NCI-H748 (cell line): ENCODE data around the gene PTPN9.
A peak's percentile ranks its signal among the peaks of the same experiment; 100 is the strongest.
"Not testable (repeated sequence)": the region's sequence is repeated elsewhere in the genome, so short reads cannot be mapped to it uniquely, and the experiment has no call there.

Source experiments
- DNase-seq: peaks from one replicate; lab custom pipeline; 2025; ENCODE audit not compliant: unreplicated experiment; lab: John Stamatoyannopoulos, UW

PTPN9 gene

DNA sequence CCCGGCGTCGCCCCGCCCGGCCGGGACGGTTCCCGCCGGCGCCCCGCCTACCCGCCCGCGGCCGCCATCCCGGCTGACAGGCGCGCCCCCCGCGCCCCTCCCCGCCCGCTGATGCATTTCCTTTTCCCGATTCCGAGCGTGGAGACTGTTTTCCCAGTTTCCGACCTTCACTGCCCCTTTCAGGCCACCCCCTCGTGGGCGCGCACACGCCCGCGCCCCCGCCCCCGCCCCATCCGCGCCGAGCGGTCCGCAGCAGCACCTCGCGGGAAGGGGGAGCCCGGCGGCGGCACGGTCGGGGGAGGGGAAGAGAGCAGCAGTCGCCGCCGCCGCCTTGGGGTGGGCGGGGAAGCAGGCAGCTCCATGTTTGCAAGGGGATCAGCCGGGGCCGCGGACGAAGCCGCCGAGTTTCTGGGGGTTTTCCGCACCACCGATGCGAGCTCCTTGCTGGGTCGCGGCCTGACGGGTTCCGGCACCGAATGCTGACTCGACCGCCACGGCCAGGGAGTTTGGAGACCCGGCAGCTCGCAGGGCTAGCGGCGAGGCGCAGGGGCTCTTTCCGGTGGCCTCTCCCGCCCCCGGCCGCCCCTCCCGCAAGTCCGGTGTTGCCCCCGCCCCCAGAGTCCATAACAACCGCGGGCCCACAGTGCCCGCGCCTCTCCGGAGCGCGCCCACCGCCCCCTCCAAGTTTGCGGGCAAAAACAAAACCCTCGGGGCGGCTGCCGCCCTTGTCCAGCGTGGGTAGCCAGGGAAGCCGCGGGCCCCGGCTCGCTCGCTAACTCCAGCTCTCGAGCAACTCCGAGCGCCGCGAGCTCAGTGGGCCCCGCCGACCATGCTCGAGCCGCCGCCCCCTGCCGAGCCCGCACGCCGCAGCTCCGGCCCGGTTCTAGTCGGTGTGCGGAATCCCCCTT, 124.4 kb downstream of the PTPN9 start:
- peak; percentile 55 for DNase-seq

DNA sequence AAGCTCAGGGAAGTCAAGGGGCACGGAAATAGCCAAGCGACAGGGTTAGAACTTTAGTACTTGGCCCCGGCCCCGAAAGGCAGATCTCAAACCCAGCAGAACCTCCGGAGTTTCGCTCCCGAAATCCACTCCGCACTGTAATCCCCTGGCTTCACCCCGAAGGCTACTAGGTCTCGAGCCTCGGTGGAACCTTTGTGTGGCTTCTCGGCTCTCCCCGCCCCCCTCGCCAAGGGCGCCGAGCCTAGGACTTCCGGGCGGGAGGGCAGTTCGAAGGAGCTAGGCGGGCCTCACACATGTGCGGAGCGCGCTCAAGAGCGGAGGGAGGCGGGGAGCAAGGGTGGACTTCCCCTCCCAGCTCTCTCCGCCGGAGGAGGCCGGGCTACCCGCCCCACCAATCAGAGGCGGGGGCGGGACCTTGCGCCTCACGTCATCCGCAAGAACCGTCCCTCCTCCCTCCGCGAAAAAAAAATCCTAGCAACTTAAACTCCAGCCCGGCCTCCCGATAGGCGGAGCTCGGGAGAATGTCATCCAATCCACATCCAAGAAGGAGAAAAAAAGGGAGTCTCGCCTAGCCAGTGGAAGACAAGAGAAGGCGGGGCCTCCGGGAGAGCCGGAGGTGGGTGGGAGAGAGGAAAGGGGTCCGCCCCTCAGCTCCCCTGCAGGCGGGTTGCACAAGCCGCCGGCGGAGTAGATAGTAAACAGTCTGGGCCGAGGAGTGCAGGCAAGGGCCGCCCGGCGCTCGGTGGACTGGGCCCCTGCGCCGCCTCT, 125.2 kb downstream of the PTPN9 start:
- DNase-seq: peak; percentile 99

GRCh38 chr15:75452865-75453702, 126.0 kb downstream of the PTPN9 start:
- peak; percentile 78 for DNase-seq

- DNase-seq: peak; percentile 81
Measured at GRCh38 chr15:75452364-75452864, 126.7 kb downstream of the PTPN9 start.

- peak; percentile 99 for DNase-seq
Measured at GRCh38 chr15:75451674-75452363, 127.3 kb downstream of the PTPN9 start, which contains the start of gene SIN3A. Gene SIN3A, minus strand, starts transcription at chr15:75451690. Its CDS starts 21,315 bp downstream, at chr15:75430375.

- no peak for DNase-seq
Measured at GRCh38 chr15:75451202-75451673, 127.9 kb downstream of the PTPN9 start.

GRCh38 chr15:75450307-75451201, 128.6 kb downstream of the PTPN9 start:
- peak; percentile 94 for DNase-seq

DNA sequence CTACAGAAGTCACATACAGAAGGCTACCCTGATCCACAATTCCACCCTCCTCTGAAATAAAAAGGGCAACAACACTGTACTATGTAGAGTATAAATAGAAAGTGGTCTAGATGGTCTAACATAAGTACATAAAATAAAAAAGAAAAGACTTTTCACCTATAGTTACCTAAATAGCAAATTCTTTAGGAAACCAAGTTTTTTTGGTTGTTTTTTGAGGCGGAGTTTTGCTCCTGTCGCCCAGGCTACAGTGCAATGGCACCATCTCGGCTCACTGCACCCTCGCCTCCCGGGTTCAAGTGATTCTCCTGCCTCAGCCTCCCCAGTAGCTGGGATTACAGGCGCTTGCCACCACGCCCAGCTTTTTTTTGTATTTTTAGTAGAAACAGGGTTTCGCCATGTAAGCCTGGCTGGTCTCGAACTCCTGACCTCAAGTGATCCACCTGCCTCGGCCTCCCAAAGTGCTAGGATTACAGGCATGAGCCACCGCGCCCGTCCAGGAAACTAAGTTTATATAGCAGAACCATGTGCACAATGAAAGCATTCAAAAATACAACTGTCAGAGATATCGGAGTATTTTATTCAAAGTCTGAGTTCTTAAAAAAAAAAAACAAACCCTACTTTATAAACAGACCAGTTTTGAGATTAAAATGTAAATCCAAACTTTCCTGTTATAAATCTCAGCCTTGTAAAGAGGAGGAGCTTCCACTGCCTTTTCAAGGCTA, 129.4 kb downstream of the PTPN9 start:
- DNase-seq: no peak

GRCh38 chr15:75448171-75448570, 130.9 kb downstream of the PTPN9 start:
- not testable (repeated sequence) for DNase-seq

- no peak for DNase-seq
Measured at GRCh38 chr15:75446151-75446550, 133.0 kb downstream of the PTPN9 start.

DNA sequence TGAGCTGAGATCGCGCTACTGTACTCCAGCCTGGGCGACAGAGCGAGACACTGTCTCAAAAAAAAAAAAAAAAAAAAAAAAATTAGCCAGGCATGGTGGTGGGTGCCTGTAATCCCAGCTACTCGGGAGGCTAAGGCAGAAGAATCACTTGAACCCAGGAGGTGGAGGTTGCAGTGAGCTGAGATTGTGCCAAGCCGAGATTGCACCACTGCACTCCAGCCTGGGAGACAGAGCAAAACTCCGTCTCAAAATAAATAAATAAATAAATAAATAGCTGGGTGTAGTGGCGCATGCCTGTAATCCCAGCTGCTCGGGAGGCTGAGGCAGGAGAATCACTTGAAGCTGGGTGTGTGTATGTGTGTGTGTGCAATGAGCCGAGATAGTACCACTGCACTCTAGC, 133.8 kb downstream of the PTPN9 start:
- DNase-seq: not testable (repeated sequence)

DNA sequence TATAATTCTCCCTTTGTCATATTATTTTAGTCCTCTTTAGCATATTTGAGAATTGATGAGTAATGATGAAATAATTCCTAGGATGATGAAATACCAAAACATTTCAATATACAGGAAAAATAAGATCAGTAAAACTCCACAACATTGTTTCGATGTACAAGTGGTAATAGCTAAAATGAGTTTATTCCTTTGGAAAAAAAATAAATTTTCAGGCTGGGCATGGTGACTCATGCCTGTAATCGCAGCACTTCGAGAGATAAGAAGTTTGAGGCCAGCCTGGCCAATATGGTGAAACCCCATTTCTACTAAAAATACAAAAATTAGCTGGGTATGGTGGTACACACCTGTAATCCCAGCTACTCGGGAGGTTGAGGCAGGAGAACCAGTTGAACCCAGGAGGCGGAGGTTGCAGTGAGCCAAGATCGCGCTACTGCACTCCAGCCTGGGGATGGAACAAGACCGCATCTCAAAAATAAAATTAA, 135.1 kb downstream of the PTPN9 start:
- not testable (repeated sequence) for DNase-seq

DNA sequence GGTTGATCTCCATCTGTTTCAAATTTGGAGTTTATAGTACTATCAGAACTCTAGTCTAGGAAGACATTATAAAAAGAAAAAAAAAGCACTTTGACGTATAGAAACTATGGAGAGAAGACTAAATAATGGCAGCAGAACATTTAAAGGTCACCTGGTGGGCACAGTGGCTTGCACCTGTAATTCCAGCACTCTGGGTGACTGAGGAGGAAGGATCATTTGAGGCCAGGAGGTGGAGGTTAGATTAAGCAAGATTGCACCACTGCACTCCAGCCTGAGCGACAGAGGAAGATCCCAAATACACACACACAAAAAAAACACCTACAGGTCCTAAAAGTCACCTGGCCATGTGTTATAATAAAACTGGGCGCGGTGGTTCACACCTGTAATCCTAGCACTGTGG, 141.4 kb downstream of the PTPN9 start:
- no peak for DNase-seq

DNA sequence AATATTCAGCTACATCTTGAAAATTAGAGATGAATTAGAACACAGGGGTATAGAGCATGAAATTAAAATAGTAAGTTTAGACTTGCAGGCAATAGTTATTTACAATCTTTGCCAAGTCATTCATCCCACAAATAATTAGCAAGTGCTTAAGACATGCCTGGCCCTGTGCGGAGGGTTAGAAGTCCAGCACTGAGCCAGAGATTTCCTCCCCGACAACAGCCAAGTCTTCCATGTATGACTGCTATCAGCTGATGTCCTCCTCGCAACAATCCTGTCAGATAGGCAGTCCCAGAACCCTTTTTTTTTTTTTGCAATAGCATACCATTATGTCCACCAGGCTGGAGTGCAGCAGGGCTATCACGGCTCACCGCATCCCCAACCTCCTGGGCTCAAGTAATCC, 142.2 kb downstream of the PTPN9 start:
- no peak for DNase-seq

DNA sequence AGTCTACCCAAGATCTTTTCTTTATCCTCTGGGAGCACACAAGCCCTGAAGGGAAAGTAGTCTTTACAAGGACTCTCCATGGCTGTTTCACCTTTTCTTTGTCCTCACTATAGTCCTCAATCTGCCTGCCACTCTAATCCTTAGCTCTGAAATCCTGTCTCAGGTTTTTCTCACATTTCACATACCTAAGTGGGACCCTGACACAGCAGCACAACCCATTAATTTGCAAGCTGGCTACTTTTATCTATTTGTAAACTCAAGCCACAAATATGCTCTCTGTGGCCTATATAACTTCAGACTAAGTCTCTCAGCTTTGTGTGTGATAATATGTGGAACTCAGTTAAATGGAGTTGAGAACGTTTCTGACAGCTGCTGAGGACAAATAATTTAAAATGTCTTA, 147.4 kb downstream of the PTPN9 start:
- no peak for DNase-seq

GRCh38 chr15:75431270-75431669, 147.8 kb downstream of the PTPN9 start:
- no peak for DNase-seq

DNA sequence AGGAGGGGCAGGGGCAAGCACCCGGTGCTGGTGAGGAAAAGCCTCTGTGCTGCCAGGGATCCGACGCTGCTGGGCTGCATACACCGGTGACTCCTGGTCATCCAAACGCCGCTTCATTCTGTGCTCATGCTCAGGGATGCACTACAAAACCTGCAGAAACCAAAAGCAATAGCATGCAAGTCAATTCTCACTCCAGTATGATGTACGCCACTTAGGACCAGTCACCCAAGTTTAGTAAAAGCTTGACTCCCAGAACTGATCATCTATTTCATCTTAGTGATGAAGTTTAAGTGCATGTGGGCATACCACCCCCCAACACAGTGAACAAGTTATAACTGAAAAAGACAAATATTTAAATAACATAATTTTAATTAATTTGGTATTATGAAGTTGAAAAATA, 148.9 kb downstream of the PTPN9 start:
- DNase-seq: no peak

- no peak for DNase-seq
Measured at GRCh38 chr15:75428152-75428551, 151.0 kb downstream of the PTPN9 start.
